Common myeloid progenitor, CD34-positive (primary cell): ENCODE data around the gene CPNE9.
A peak's percentile ranks its signal among the peaks of the same experiment; 100 is the strongest.

Source experiments
- CTCF ChIA-PET: fragments of 350-600 bp; sonication (Branson Sonifier 250); formaldehyde crosslinking; loops from one replicate; lab custom pipeline; 2021; ENCODE audit warnings: antibody characterized with exemption; lab: Charles Lee
- POLR2A ChIA-PET: fragments of 350-600 bp; sonication (Branson Sonifier 250); formaldehyde crosslinking; loops from one replicate; lab custom pipeline; 2021; ENCODE audit warnings: antibody characterized with exemption; lab: Charles Lee
- DNase-seq, 3 donors: peaks; one replicate each; pipeline versions ENCODE4 v3.0.0 to v3.0.0-alpha.2; 2013
- H3K27ac ChIP-seq, 2 experiments: 1 replicate in 1 of 2; 2 replicates in 1 of 2; pipeline ENCODE4 v1.7.0; 2013; ENCODE audit warnings: inconsistent platforms in 2 of 2, low read length in 2 of 2, mild to moderate bottlenecking in 2 of 2, low read depth in 1 of 2, moderate library complexity in 1 of 2; ENCODE audit not compliant: severe bottlenecking in 2 of 2, insufficient read depth in 1 of 2, poor library complexity in 1 of 2
- H3K27me3 ChIP-seq, 5 experiments: replicated peaks in 2 of 5; 1 replicate in 3 of 5; 2 replicates in 2 of 5; pipeline versions ENCODE4 v1.6.1 to v1.7.0; 2013; ENCODE audit warnings: low read length in 4 of 5, mild to moderate bottlenecking in 2 of 5, moderate library complexity in 2 of 5, inconsistent platforms in 1 of 5; ENCODE audit not compliant: insufficient read depth in 5 of 5, control insufficient read depth in 4 of 5
- H3K36me3 ChIP-seq, 4 experiments: 1 replicate in 2 of 4; 2 replicates in 2 of 4; pipeline versions ENCODE4 v1.6.1 to v1.7.0; 2013; ENCODE audit warnings: low read length in 3 of 4, control low read depth in 1 of 4, mild to moderate bottlenecking in 1 of 4; ENCODE audit not compliant: control insufficient read depth in 4 of 4, insufficient read depth in 4 of 4
- H3K4me1 ChIP-seq, 4 experiments: 1 replicate in 3 of 4; 2 replicates in 1 of 4; pipeline versions ENCODE4 v1.6.1 to v1.7.1; 2013; ENCODE audit warnings: low read length in 3 of 4, mild to moderate bottlenecking in 3 of 4, control low read depth in 1 of 4, inconsistent platforms in 1 of 4, moderate library complexity in 1 of 4; ENCODE audit not compliant: control insufficient read depth in 4 of 4, insufficient read depth in 4 of 4; ENCODE audit errors: control extremely low read depth in 1 of 4
- H3K4me3 ChIP-seq, 7 experiments: 1 replicate in 4 of 7; 2 replicates in 3 of 7; pipeline versions ENCODE4 v1.5.1 to v1.7.0; 2013; ENCODE audit warnings: mild to moderate bottlenecking in 7 of 7, low read length in 6 of 7, moderate library complexity in 6 of 7, inconsistent platforms in 2 of 7, low read depth in 2 of 7, control low read depth in 1 of 7; ENCODE audit not compliant: insufficient read depth in 4 of 7, control insufficient read depth in 1 of 7; ENCODE audit errors: extremely low read depth in 1 of 7
- H3K9me3 ChIP-seq, 5 experiments: 1 replicate in 4 of 5; 2 replicates in 1 of 5; pipeline versions ENCODE4 v1.6.1 to v1.7.1; 2013; ENCODE audit warnings: low read length in 4 of 5, mild to moderate bottlenecking in 2 of 5, inconsistent platforms in 1 of 5, low read depth in 1 of 5, moderate library complexity in 1 of 5; ENCODE audit not compliant: control insufficient read depth in 4 of 5, insufficient read depth in 2 of 5; ENCODE audit errors: control extremely low read depth in 1 of 5
- WGBS: methylation state at CpG from one replicate; pipeline ENCODE4 v1.1.5; 2013; ENCODE audit not compliant: insufficient coverage; 5-methylcytosine and 5-hydroxymethylcytosine counted together

The CPNE9 gene

DNA sequence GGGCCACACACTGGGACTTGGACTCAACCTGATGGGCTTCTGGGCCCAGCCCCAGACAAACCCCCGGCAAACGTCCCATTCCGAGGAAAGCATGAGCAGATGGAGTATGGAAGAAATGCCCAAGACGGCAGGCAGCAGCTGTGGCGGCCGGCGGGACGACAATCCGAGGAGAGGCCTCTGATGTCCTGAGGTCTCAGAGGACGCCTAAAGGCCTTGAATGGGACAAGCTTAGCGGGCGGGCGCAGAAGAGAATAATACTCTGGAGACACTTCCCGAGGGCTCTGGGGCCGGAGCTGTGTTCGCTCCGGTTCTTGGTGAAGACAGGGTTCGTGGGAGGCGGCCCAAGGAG lies 45.6 kb downstream of the CPNE9 start:
- WGBS: 24% methylated on average over 19 of the region's 19 CpGs
- peak overlapping the region; percentile 25 to 67 for H3K27ac ChIP-seq
- H3K27me3 ChIP-seq: no peaks in the 10 kb centered on the region
- H3K9me3 ChIP-seq: no peaks in the 10 kb centered on the region
- no peak for DNase-seq
- H3K36me3 ChIP-seq: peaks cover 6 to 63% (median 45%) of the 10 kb centered on the region in 4 experiments
- ChIA-PET CTCF (interaction anchor here (0.8 to 9.5 kb wide), 7 partner anchors 8 to 43 kb away, joined by 3 to 68 read pairs (median 4); partner anchors contain the start of genes ARPC4, BRPF1 and TADA3), POLR2A (interaction anchor here (2.3 kb wide), 1 partner anchor 17 kb away, joined by 16 read pairs; the partner anchor contains the start of gene BRPF1)
- H3K4me3 ChIP-seq: peak overlapping the region; percentile 61 to 89 (median 70)
- peaks cover 0 to 28% (median 16%) of the 10 kb centered on the region in 4 experiments for H3K4me1 ChIP-seq

DNA sequence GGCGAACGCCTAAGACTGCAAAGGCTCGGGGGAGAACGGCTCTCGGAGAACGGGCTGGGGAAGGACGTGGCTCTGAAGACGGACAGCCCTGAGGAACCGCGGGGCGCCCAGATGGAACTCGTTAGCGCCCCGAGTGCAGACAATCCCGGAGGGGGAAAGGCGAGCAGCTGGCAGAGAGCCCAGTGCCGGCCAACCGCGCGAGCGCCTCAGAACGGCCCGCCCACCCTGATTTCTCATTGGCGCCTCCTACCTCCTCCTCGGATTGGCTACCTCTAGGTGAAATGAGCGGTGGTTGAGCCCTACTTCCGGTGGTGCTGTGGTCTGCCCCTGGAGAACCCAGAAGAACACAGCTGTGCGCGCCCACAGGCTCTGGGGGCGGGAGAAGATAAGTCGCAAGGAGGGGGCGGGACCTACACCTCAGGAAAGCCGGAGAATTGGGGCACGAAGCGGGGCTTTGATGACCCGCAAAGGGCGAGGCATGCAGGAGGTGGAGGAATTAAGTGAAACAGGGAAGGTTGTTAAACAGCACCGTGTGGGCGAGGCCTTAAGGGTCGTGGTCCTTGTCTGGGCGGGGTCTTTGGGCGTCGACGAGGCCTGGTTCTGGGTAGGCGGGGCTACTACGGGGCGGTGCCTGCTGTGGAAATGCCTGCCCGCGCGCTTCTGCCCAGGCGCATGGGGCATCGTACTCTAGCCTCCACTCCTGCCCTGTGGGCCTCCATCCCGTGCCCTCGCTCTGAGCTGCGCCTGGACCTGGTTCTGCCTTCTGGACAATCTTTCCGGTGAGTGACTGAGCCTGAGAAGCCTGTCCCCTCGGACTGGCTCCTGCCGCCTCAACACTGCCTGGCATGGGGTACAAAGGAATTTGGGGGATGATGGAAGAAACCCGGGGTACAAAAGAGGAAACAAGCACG lies 46.3 kb downstream of the CPNE9 start, which contains the start of gene OGG1:
Gene OGG1, plus strand, starts transcription at position 308 of the 911 bp plus-strand sequence. Its CDS starts 335 bp downstream, at position 643.
- Histone ChIP-seq H3K9me3 (no peaks in the 10 kb centered on the region), H3K36me3 (peaks cover 3 to 62% (median 41%) of the 10 kb centered on the region in 4 experiments), H3K4me1 (peaks cover 0 to 34% (median 19%) of the 10 kb centered on the region in 4 experiments), H3K4me3 (peak within 1 kb of the TSS; percentile 61 to 89 (median 75)), H3K27me3 (no peaks in the 10 kb centered on the region), H3K27ac (peak within 1 kb of the TSS; percentile 25 to 67)
- ChIA-PET CTCF (interaction anchor here (0.8 to 9.5 kb wide), 7 partner anchors 9 to 43 kb away, joined by 3 to 68 read pairs (median 4); partner anchors contain the start of genes ARPC4, BRPF1 and TADA3), POLR2A (interaction anchor here (2.3 kb wide), 1 partner anchor 18 kb away, joined by 16 read pairs; the partner anchor contains the start of gene BRPF1)
- DNase-seq: peak; percentile 98 to 99 (median 99)
- under 1% methylated on average over 51 of the region's 60 CpGs for WGBS

DNA sequence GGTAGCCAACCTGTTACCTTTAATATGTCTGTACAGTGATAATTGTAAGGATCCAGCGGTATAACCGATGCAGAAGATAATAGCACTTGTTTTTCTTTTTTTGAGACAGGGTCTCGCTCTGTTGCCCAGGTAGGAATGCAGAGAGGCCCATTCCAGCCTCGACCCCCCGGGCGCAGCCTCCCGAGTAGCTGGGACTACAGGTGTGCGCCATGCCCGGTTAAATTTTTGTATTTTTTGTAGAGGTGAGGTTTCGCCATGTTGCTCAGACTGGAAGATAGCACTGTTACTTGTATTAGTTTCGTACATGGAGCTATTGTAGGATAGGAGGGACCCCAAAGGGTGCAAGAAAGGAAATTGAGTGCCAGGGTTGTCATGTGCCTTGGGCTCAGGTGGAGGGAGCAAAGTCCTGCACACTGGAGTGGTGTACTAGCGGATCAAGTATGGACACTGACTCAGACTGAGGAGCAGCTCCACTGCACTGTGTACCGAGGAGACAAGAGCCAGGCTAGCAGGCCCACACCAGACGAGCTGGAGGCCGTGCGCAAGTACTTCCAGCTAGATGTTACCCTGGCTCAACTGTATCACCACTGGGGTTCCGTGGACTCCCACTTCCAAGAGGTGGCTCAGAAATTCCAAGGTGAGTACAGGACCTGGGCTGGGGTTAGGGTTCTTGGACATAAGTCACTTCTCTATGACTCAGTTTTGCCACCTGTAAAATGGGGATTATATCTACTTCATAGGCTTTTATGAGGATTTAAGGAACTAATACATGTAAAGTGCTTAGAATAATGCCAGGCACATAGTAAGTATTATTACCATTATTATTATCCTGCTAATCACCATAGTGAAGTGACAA lies 47.2 kb downstream of the CPNE9 start:
- peak overlapping the region; percentile 61 to 89 (median 75) for H3K4me3 ChIP-seq
- H3K27ac ChIP-seq: peak overlapping the region in 1 of 2 experiments; percentile 67
- H3K27me3 ChIP-seq: no peaks in the 10 kb centered on the region
- H3K36me3 ChIP-seq: peaks cover 3 to 56% (median 33%) of the 10 kb centered on the region in 4 experiments
- H3K9me3 ChIP-seq: no peaks in the 10 kb centered on the region
- ChIA-PET POLR2A (interaction anchor here (0.6 to 2.3 kb wide), 2 partner anchors 19 to 115 kb away, joined by 3 to 16 read pairs; partner anchors contain the start of gene BRPF1), CTCF (interaction anchor here (1.5 kb wide), 1 partner anchor 42 kb away, joined by 4 read pairs; the partner anchor contains the start of genes ARPC4 and TADA3)
- peak in 1 of 3 donors; percentile 26 for DNase-seq
- H3K4me1 ChIP-seq: peaks cover 0 to 38% (median 21%) of the 10 kb centered on the region in 4 experiments
- WGBS: 71% methylated on average over 15 of the region's 17 CpGs

DNA sequence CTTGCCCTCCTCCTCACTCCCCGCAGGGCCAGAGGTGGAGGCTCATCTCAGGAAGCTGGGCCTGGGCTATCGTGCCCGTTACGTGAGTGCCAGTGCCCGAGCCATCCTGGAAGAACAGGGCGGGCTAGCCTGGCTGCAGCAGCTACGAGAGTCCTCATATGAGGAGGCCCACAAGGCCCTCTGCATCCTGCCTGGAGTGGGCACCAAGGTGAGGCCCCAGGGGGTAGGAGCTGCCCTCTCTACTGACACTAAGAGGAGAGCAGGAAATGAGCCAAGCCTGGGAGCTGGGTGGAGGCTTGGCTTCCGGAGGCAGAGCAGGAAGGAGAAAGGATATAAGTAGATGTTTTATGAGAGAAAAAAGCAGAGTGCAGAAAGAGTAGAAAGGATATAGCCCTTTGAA lies 51.0 kb downstream of the CPNE9 start:
- Histone ChIP-seq H3K27me3 (no peaks in the 10 kb centered on the region), H3K4me1 (peaks cover 0 to 30% (median 14%) of the 10 kb centered on the region in 4 experiments), H3K27ac (no peak overlapping the region), H3K9me3 (no peaks in the 10 kb centered on the region), H3K36me3 (peaks cover 4 to 57% (median 29%) of the 10 kb centered on the region in 4 experiments), H3K4me3 (peak overlapping the region in 1 of 7 experiments; percentile 8)
- WGBS: 73% methylated on average over 6 of the region's 8 CpGs
- ChIA-PET POLR2A (no interaction called here), CTCF (interaction anchor here (1.1 to 1.7 kb wide), 4 partner anchors 8 to 36 kb away, joined by 3 to 6 read pairs (median 4); no protein-coding TSS in a partner anchor)
- DNase-seq: no peak

DNA sequence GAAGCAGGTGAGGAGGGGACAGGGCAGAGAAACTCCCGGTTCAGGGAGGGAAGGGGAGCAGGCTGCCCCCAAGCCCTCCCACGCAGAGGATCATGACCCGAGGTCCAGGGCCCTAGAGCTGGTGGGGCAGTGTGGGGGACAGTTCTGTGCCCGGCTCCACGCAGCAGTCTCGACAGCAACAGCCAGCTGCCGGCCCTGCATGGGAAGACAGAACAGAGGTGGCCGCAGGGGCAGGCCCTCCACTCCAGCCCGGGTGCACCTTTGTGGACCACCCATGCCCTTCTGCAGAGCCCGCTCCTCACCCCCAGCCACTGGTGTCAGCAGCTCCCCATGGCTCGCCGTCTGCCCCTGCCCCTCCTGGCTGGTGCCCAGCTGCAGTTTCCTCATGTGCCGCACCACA lies 53.8 kb downstream of the CPNE9 start:
- DNase-seq: no peak
- WGBS: over 99% methylated on average over 12 of the region's 13 CpGs

DNA sequence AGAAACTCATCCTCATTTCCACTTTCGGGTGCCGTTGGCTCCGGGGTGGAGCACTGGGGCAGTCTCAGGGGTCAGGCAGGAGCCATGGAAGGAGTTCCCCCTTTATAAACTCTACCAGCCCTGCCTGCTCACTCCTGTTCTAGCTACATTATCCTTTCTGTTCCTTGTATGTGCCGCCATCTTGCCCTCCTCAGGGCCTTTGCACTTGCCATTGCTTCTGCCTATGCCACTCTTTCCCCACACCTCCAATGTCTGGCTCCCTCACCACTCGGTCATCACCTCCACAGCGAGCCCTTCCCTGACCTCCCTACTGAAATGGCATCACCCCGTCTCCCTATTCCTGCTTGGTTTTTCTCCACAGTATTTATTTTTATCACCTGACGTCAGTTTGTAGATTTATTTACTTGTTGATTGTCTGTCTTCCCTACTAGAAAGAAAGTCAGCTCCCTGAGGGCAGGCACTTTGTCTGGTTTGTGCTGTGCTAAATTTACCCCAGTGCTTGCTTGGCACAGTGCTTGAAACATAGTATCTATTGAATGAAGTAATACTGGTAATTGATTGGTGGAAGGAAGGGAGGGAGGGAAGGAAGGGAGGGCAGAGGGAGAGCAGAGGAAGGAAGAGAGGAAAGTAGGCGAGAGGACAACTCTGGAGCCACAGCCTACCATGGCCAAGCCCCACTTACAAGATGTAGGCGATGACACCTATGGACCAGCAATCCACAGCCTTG lies 57.3 kb downstream of the CPNE9 start:
- Histone ChIP-seq H3K4me3 (no peak overlapping the region), H3K27me3 (no peaks in the 10 kb centered on the region), H3K36me3 (peaks cover 4 to 40% (median 20%) of the 10 kb centered on the region in 4 experiments), H3K27ac (no peak overlapping the region), H3K4me1 (no peaks in the 10 kb centered on the region), H3K9me3 (no peaks in the 10 kb centered on the region)
- 100% methylated on average over 7 of the region's 10 CpGs for WGBS
- ChIA-PET CTCF (no interaction called here), POLR2A (interaction anchor here (0.6 kb wide), 1 partner anchor 9 kb away, joined by 4 read pairs; the partner anchor contains the start of gene CAMK1)
- DNase-seq: no peak

More for the DNA sequence above, 53.8 kb downstream of the CPNE9 start:
- Histone ChIP-seq H3K4me1 (peaks cover 0 to 12% (median 5%) of the 10 kb centered on the region in 4 experiments), H3K27ac (no peak overlapping the region), H3K4me3 (no peak overlapping the region), H3K9me3 (no peaks in the 10 kb centered on the region), H3K36me3 (peaks cover 4 to 52% (median 23%) of the 10 kb centered on the region in 4 experiments), H3K27me3 (no peaks in the 10 kb centered on the region)
- ChIA-PET CTCF (no interaction called here), POLR2A (interaction anchor here (1.0 kb wide), 1 partner anchor 11 kb away, joined by 3 read pairs; no protein-coding TSS in a partner anchor)
